OCI-LY7 (cell line): ENCODE data around the gene KAZN.
"Not testable (repeated sequence)": the region's sequence is repeated elsewhere in the genome, so short reads cannot be mapped to it uniquely, and the experiment has no call there.

Source experiments
- CTCF ChIP-seq: fragments of 200-600 bp; sonication (generic); conservative IDR thresholded peaks from 2 replicates; pipeline ENCODE4 v1.5.1; 2014; ENCODE audit warnings: mild to moderate bottlenecking, antibody characterized with exemption, low read length, moderate library complexity, mixed read lengths
- EZH2phosphoT487 ChIP-seq: fragments of 200-600 bp; sonication (generic); IDR thresholded peaks from 2 replicates; pipeline ENCODE4 v1.6.1; 2018; ENCODE audit warnings: low read depth, borderline replicate concordance, mild to moderate bottlenecking, mixed run types, antibody characterized with exemption, low read length, moderate library complexity, mixed read lengths

- not testable (repeated sequence) for TF ChIP-seq CTCF, EZH2phosphoT487
Measured at GRCh38 chr1:15040685-15041084, 442.2 kb downstream of the KAZN start.
